Uterus (tissue), 2 donors: ENCODE data around the gene CAGE1.

Experiments
- CTCF ChIP-seq, 4 experiments: fragments of 200-600 bp in 2 of 4; fragments of 450-650 bp in 2 of 4; sonication (generic) in 2 of 4; IDR thresholded peaks; one replicate each; pipeline ENCODE4 v1.5.1; 2016 to 2019; ENCODE audit warnings: antibody characterized with exemption in 4 of 4, mild to moderate bottlenecking in 2 of 4, moderate library complexity in 1 of 4
- POLR2A ChIP-seq, 2 donors: fragments of 450-650 bp; IDR thresholded peaks; one replicate each; pipeline ENCODE4 v1.6.1; 2016; ENCODE audit warnings: antibody characterized with exemption in 2 of 2, mild to moderate bottlenecking in 1 of 2, moderate library complexity in 1 of 2

GRCh38 chr6:7282097-7282906 lies 107.2 kb downstream of the CAGE1 start:
- TF ChIP-seq CTCF (IDR thresholded peaks at IDR 0.05): no peak
- no peak for TF ChIP-seq POLR2A (IDR thresholded peaks at IDR 0.05)
